Keratinocyte (primary cell): ENCODE measurements around the gene SEC22A. TPM values are rescaled to one million over a fixed set of nuclear protein-coding genes. Genes with fewer than 3 reads are reported as not detected.
"Not testable (repeated sequence)": the region's sequence is repeated elsewhere in the genome, so short reads cannot be mapped to it uniquely, and the experiment has no call there.

Experiments
- DNase-seq: peaks from one replicate; pipeline ENCODE4 v3.0.0-alpha.2; 2011; ENCODE audit warnings: low read depth, missing footprints, low spot score
- FAIRE-seq: peaks from 2 replicates; lab custom pipeline; 2011; peaks lifted over from hg19 to GRCh38; lab: Jason Lieb, UNC
- H2AFZ ChIP-seq: 2 replicates; pipeline ENCODE4 v1.6.0; 2012; ENCODE audit warnings: low read length, control low read depth, inconsistent platforms; ENCODE audit not compliant: control insufficient read depth
- H3K27ac ChIP-seq: 2 replicates; pipeline ENCODE4 v1.5.1; 2011; ENCODE audit warnings: low read length; ENCODE audit not compliant: control insufficient read depth, insufficient read depth
- H3K27me3 ChIP-seq: 3 replicates; pipeline ENCODE4 v1.6.0; 2011; ENCODE audit warnings: low read length; ENCODE audit not compliant: control insufficient read depth, insufficient read depth; ENCODE audit errors: extremely low read depth
- H3K36me3 ChIP-seq, 2 experiments: 2 replicates in 1 of 2; 3 replicates in 1 of 2; pipeline ENCODE4 v1.5.1; 2011; ENCODE audit warnings: low read length in 2 of 2, mild to moderate bottlenecking in 1 of 2; ENCODE audit not compliant: control insufficient read depth in 2 of 2, insufficient read depth in 2 of 2; ENCODE audit errors: extremely low read depth in 1 of 2
- H3K4me1 ChIP-seq: 3 replicates; pipeline ENCODE4 v1.5.1; 2011; ENCODE audit warnings: low read length; ENCODE audit not compliant: control insufficient read depth, insufficient read depth; ENCODE audit errors: extremely low read depth
- H3K4me2 ChIP-seq: 3 replicates; pipeline ENCODE4 v1.6.0; 2011; ENCODE audit warnings: low read depth, low read length; ENCODE audit not compliant: control insufficient read depth, insufficient read depth; ENCODE audit errors: extremely low read depth
- H3K4me3 ChIP-seq, 3 experiments: fragments of 200-600 bp in 1 of 3; sonication (generic) in 1 of 3; 2 replicates in 2 of 3; 3 replicates in 1 of 3; pipeline ENCODE4 v1.5.1; 2011 to 2016; ENCODE audit warnings: low read length in 3 of 3, mild to moderate bottlenecking in 3 of 3, control low read depth in 2 of 3, inconsistent platforms in 1 of 3, low read depth in 1 of 3, mixed read lengths in 1 of 3, mixed run types in 1 of 3, moderate library complexity in 1 of 3; ENCODE audit not compliant: control insufficient read depth in 2 of 3, insufficient read depth in 2 of 3; ENCODE audit errors: extremely low read depth in 1 of 3
- H3K79me2 ChIP-seq: 2 replicates; pipeline ENCODE4 v1.6.0; 2012; ENCODE audit warnings: low read length; ENCODE audit not compliant: control insufficient read depth, insufficient read depth
- H3K9ac ChIP-seq: 3 replicates; pipeline ENCODE4 v1.6.0; 2011; ENCODE audit warnings: low read length; ENCODE audit not compliant: control insufficient read depth, insufficient read depth; ENCODE audit errors: extremely low read depth
- H3K9me1 ChIP-seq: 3 replicates; pipeline ENCODE4 v1.6.0; 2011; ENCODE audit warnings: low read length; ENCODE audit not compliant: control insufficient read depth, insufficient read depth; ENCODE audit errors: extremely low read depth
- H3K9me3 ChIP-seq: 2 replicates; pipeline ENCODE4 v1.5.1; 2012; ENCODE audit warnings: low read depth, low read length; ENCODE audit not compliant: control insufficient read depth
- H4K20me1 ChIP-seq: 3 replicates; pipeline ENCODE4 v1.6.0; 2011; ENCODE audit warnings: low read length; ENCODE audit not compliant: control insufficient read depth, insufficient read depth; ENCODE audit errors: extremely low read depth
- EZH2 ChIP-seq: IDR thresholded peaks from one replicate; pipeline ENCODE4 v1.6.1; 2012; ENCODE audit warnings: inconsistent platforms, mild to moderate bottlenecking, low read length, moderate library complexity
- dilution Hi-C: fragments of 300-500 bp; cut with MboI; formaldehyde crosslinking; loops from one replicate; pipeline ENCODE4 v1.7.0; 2020; ENCODE audit warnings: low sequenced_read_pairs; ENCODE audit not compliant: extremely low pct_ligation_motif_present
- polyA plus RNA-seq, 5 experiments: library from polyadenylated mRNA; depleted of rRNA in 3 of 5; stranded (reverse) in 3 of 5; stranded (forward) in 1 of 5; unstranded in 1 of 5; fragments of >200 nt; gene quantifications; 1 replicate in 1 of 5; 2 replicates in 3 of 5; 3 replicates in 1 of 5; pipeline versions ENCODE4 v1.2.1 to v1.2.3, GENCODE V29; 2011 to 2012; ENCODE audit warnings: missing spikeins in 2 of 5, low read depth in 1 of 5, low replicate concordance in 1 of 5
- TF ChIP-seq, protein P1 (sequence below), 3 experiments: IDR thresholded peaks in 1 of 3; conservative IDR thresholded peaks in 1 of 3; optimal IDR thresholded peaks in 1 of 3; 2 replicates in 2 of 3; 3 replicates in 1 of 3; pipeline versions ENCODE3 to v1.5.1; 2011; ENCODE audit warnings: low read length in 3 of 3, mild to moderate bottlenecking in 3 of 3, moderate library complexity in 2 of 3, control low read depth in 1 of 3, inconsistent platforms in 1 of 3; ENCODE audit not compliant: insufficient read depth in 2 of 3; ENCODE audit errors: extremely low read depth in 1 of 3

Gene SEC22A
- polyA plus RNA-seq, 1 donor (not counting 4 experiments of a cell fraction or from before 2014, with no cell fraction given): 32.9 TPM

DNA sequence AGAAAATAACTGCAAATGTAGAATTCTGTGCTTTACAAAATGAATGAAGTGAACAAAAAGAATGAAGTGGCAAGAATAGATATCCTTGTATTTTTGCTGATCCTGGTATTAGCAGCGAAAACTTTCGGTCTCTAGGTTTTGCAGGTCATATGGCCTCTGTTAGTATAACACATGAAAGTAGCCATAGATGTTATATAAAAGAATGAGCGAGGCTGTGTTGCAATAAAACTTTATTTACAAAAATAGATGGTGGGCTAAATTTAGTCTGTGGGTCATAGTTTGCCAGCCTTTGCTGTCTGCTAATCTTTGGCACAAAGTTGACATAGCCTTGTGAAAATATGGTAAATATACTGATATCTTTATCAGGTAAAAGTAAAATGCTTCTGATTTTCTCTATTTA lies 35.2 kb downstream of the SEC22A start:
- Histone ChIP-seq H3K36me3 (peaks cover 0 to 2% of the 10 kb centered on the region in 2 experiments), H3K27me3 (no peaks in the 10 kb centered on the region), H3K4me1 (no peaks in the 10 kb centered on the region), H3K4me3 (no peak overlapping the region), H3K79me2 (no peaks in the 10 kb centered on the region), H3K9me3 (no peaks in the 10 kb centered on the region), H3K27ac (no peak overlapping the region), H3K4me2 (no peak overlapping the region), H2AFZ (no peak overlapping the region), H4K20me1 (no peaks in the 10 kb centered on the region), H3K9ac (no peak overlapping the region), H3K9me1 (no peaks in the 10 kb centered on the region)
- FAIRE-seq: no peak
- TF ChIP-seq, protein P1, sequence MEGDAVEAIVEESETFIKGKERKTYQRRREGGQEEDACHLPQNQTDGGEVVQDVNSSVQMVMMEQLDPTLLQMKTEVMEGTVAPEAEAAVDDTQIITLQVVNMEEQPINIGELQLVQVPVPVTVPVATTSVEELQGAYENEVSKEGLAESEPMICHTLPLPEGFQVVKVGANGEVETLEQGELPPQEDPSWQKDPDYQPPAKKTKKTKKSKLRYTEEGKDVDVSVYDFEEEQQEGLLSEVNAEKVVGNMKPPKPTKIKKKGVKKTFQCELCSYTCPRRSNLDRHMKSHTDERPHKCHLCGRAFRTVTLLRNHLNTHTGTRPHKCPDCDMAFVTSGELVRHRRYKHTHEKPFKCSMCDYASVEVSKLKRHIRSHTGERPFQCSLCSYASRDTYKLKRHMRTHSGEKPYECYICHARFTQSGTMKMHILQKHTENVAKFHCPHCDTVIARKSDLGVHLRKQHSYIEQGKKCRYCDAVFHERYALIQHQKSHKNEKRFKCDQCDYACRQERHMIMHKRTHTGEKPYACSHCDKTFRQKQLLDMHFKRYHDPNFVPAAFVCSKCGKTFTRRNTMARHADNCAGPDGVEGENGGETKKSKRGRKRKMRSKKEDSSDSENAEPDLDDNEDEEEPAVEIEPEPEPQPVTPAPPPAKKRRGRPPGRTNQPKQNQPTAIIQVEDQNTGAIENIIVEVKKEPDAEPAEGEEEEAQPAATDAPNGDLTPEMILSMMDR (optimal IDR thresholded peaks at IDR 0.05 in 1 of 3, IDR thresholded peaks at IDR 0.05 in 1 of 3, conservative IDR thresholded peaks at IDR 0.05 in 1 of 3; ENCODE audit: extremely low read depth in 1 of 3, insufficient read depth in 2 of 3, low read length in 3 of 3): no peak
- no peak for DNase-seq
- dilution Hi-C loops: no loop called here

DNA sequence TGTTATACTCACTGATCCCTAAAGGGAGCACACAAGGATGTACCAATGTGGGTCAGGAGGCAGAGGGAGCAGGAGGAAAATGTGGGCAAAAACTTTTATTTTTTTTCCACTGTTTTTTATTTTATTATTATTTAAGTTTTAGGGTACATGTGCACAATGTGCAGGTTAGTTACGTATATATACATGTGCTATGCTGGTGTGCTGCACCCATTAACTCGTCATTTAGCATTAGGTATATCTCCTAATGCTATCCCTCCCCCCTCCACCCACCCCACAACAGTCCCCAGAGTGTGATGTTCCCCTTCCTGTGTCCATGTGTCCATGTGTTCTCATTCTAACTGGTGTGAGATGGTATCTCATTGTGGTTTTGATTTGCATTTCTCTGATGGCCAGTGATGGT lies 37.4 kb downstream of the SEC22A start:
- H3K9me3 ChIP-seq, H4K20me1 ChIP-seq, H3K4me1 ChIP-seq, H3K27me3 ChIP-seq, H3K36me3 ChIP-seq, H3K27ac ChIP-seq, DNase-seq, H3K4me2 ChIP-seq, H3K4me3 ChIP-seq, dilution Hi-C loops, H3K79me2 ChIP-seq, FAIRE-seq, H3K9me1 ChIP-seq, H2AFZ ChIP-seq, H3K9ac ChIP-seq: not testable (repeated sequence)

DNA sequence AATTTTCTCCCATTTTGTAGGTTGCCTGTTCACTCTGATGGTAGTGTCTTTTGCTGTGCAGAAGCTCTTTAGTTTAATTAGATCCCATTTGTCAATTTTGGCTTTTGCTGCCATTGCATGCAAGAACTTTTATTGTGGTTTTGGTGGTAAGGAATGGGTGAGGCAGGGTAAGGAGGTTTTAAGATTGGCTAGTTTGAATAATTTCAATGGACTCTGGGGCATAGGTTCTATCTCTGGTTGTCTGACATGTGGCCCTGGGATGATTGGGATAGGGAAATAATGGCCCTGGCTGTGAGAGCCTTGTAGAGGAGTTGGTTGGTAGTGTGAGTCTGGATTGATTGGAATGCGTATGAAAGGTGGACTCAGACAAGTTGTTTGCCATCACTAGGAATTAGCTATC lies 38.0 kb downstream of the SEC22A start:
- TF ChIP-seq, protein P1 (optimal IDR thresholded peaks at IDR 0.05 in 1 of 3, IDR thresholded peaks at IDR 0.05 in 1 of 3, conservative IDR thresholded peaks at IDR 0.05 in 1 of 3; ENCODE audit: extremely low read depth in 1 of 3, insufficient read depth in 2 of 3, low read length in 3 of 3): no peak
- TF ChIP-seq EZH2: no peak
- FAIRE-seq (no peak), DNase-seq (no peak)
- no peak overlapping the region for H2AFZ ChIP-seq
- no peak overlapping the region for H3K4me3 ChIP-seq
- no peak overlapping the region for H3K4me2 ChIP-seq
- H3K9ac ChIP-seq: no peak overlapping the region
- H3K9me3 ChIP-seq: no peaks in the 10 kb centered on the region
- no peaks in the 10 kb centered on the region for H4K20me1 ChIP-seq
- H3K9me1 ChIP-seq: no peaks in the 10 kb centered on the region
- dilution Hi-C loops: no loop called here
- no peaks in the 10 kb centered on the region for H3K4me1 ChIP-seq
- H3K27me3 ChIP-seq: no peaks in the 10 kb centered on the region
- no peaks in the 10 kb centered on the region for H3K36me3 ChIP-seq
- H3K27ac ChIP-seq: no peak overlapping the region
- no peaks in the 10 kb centered on the region for H3K79me2 ChIP-seq
